SK-N-SH (cell line): ENCODE measurements around the gene UNC5B. TPM values are rescaled to one million over a fixed set of nuclear protein-coding genes. Genes with fewer than 3 reads are reported as not detected.

Experiments
- polyA plus RNA-seq, 3 experiments: library from polyadenylated mRNA; depleted of rRNA; stranded (reverse); fragments of >200 nt; gene quantifications; 2 replicates each; pipeline ENCODE4 v1.2.3, GENCODE V29; 2012

Gene UNC5B
- polyA plus RNA-seq, 1 of the 3 experiments (the other 2 are of a cell fraction) = 13.8 TPM

Other genes starting within 250 kb of the UNC5B start
- gene SLC29A3, start 106.7 kb downstream of the UNC5B start, polyA plus RNA-seq (2012; rRNA removed) = 3.8 and 4.6 TPM in 2 replicates
- 0.03 and 0.18 TPM in 2 replicates for gene CDH23, start 184.3 kb downstream of the UNC5B start, polyA plus RNA-seq (2012; rRNA removed)